Effector memory CD4-positive, alpha-beta T cell (primary cell): ENCODE data around the gene CHTF18.
"Not testable (repeated sequence)": the region's sequence is repeated elsewhere in the genome, so short reads cannot be mapped to it uniquely, and the experiment has no call there.

Experiments
- DNase-seq, 3 donors: peaks; one replicate each; pipeline ENCODE4 v3.0.0-alpha.2; 2020
- H3K27ac ChIP-seq: 2 replicates; pipeline ENCODE4 v1.7.0; 2013; ENCODE audit warnings: mild to moderate bottlenecking, low read length, moderate library complexity; ENCODE audit not compliant: insufficient read depth, poor library complexity, severe bottlenecking
- H3K27me3 ChIP-seq: replicated peaks from 2 replicates; pipeline ENCODE4 v1.7.0; 2013; ENCODE audit warnings: mild to moderate bottlenecking, low read length; ENCODE audit not compliant: insufficient read depth, control insufficient read depth, poor library complexity, severe bottlenecking
- H3K36me3 ChIP-seq: 2 replicates; pipeline ENCODE4 v1.7.0; 2013; ENCODE audit warnings: mild to moderate bottlenecking, low read length, moderate library complexity; ENCODE audit not compliant: control insufficient read depth, insufficient read depth
- H3K4me1 ChIP-seq: 2 replicates; pipeline ENCODE4 v1.7.0; 2013; ENCODE audit warnings: low read length, mild to moderate bottlenecking; ENCODE audit not compliant: control insufficient read depth, insufficient read depth, poor library complexity, severe bottlenecking
- H3K4me3 ChIP-seq: 2 replicates; pipeline ENCODE4 v1.7.0; 2013; ENCODE audit warnings: low read length, low read depth, mild to moderate bottlenecking; ENCODE audit not compliant: insufficient read depth, poor library complexity, severe bottlenecking
- H3K9me3 ChIP-seq: 2 replicates; pipeline ENCODE4 v1.7.0; 2013; ENCODE audit warnings: mild to moderate bottlenecking, low read length, moderate library complexity; ENCODE audit not compliant: control insufficient read depth

CHTF18 gene

GRCh38 chr16:747978-748746, 40.3 kb upstream of the CHTF18 start:
- Histone ChIP-seq H3K9me3 (no peaks in the 10 kb centered on the region), H3K36me3 (no peaks in the 10 kb centered on the region), H3K4me3 (no peak overlapping the region), H3K4me1 (no peaks in the 10 kb centered on the region), H3K27ac (no peak overlapping the region), H3K27me3 (no peaks in the 10 kb centered on the region)
- DNase-seq, result no peak

- Histone ChIP-seq H3K9me3 (no peaks in the 10 kb centered on the region), H3K4me3 (no peak overlapping the region), H3K4me1 (no peaks in the 10 kb centered on the region), H3K36me3 (no peaks in the 10 kb centered on the region), H3K27ac (no peak overlapping the region), H3K27me3 (no peaks in the 10 kb centered on the region)
- no peak for DNase-seq
Observed at GRCh38 chr16:749010-749409, 39.4 kb upstream of the CHTF18 start.

GRCh38 chr16:750485-750884, 37.9 kb upstream of the CHTF18 start:
- Histone ChIP-seq H3K4me3 (no peak overlapping the region), H3K27me3 (no peaks in the 10 kb centered on the region)

GRCh38 chr16:751152-752006, 37.0 kb upstream of the CHTF18 start:
- Histone ChIP-seq H3K4me1 (no peaks in the 10 kb centered on the region), H3K27ac (no peak overlapping the region), H3K4me3 (no peak overlapping the region)

More at GRCh38 chr16:750485-750884, 37.9 kb upstream of the CHTF18 start:
- H3K27ac ChIP-seq, result no peak overlapping the region
- H3K4me1 ChIP-seq, result no peaks in the 10 kb centered on the region
- H3K36me3 ChIP-seq, result no peaks in the 10 kb centered on the region
- DNase-seq, result no peak
- H3K9me3 ChIP-seq, result no peaks in the 10 kb centered on the region

DNA sequence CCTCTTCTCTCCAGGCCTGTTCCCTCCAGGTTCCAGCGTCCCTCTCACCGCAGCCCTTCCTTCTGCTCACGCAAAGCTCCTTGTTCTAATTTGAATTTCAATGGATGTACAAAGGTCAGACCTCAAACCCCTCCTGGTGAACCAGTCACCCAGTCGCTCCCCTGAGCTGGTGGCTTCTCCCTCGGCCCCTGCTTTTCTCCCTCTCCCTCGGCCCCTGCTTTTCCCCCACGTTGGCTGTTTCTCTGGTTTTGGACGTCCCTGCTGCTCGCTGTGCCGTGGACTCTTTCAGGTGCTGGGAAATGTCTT, 36.5 kb upstream of the CHTF18 start:
- no peaks in the 10 kb centered on the region for H3K9me3 ChIP-seq
- H3K36me3 ChIP-seq, result no peaks in the 10 kb centered on the region
- DNase-seq, result no peak
- H3K4me3 ChIP-seq, result no peak overlapping the region
- no peak overlapping the region for H3K27ac ChIP-seq
- no peaks in the 10 kb centered on the region for H3K4me1 ChIP-seq
- H3K27me3 ChIP-seq, result no peaks in the 10 kb centered on the region

More at GRCh38 chr16:751152-752006, 37.0 kb upstream of the CHTF18 start:
- Histone ChIP-seq H3K9me3 (no peaks in the 10 kb centered on the region), H3K36me3 (no peaks in the 10 kb centered on the region), H3K27me3 (no peaks in the 10 kb centered on the region)
- no peak for DNase-seq

GRCh38 chr16:754121-754607, 34.3 kb upstream of the CHTF18 start:
- not testable (repeated sequence) for DNase-seq, H3K36me3 ChIP-seq, H3K4me3 ChIP-seq, H3K27ac ChIP-seq, H3K4me1 ChIP-seq, H3K27me3 ChIP-seq, H3K9me3 ChIP-seq

DNA sequence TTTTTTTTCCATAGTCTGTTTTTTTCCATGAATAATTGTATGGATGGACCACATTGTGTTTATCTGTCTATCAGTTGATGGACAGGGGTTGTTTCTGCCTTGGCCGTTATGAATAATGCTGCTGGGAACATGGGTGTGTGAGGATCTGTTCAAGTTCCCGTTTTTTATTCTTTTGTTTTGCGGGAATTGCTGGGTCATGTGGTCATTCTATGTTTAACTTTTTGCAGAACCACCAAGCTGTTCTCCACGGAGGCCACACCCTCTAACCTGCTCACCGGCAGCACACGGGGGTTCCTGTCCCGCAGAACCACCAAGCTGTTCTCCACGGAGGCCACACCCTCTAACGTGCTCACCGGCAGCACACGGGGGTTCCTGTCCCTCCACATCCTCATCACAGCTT, 33.8 kb upstream of the CHTF18 start:
- no peaks in the 10 kb centered on the region for H3K9me3 ChIP-seq
- no peak overlapping the region for H3K4me3 ChIP-seq
- H3K36me3 ChIP-seq, result no peaks in the 10 kb centered on the region
- H3K27me3 ChIP-seq, result no peaks in the 10 kb centered on the region
- no peak for DNase-seq
- no peaks in the 10 kb centered on the region for H3K4me1 ChIP-seq
- no peak overlapping the region for H3K27ac ChIP-seq

DNA sequence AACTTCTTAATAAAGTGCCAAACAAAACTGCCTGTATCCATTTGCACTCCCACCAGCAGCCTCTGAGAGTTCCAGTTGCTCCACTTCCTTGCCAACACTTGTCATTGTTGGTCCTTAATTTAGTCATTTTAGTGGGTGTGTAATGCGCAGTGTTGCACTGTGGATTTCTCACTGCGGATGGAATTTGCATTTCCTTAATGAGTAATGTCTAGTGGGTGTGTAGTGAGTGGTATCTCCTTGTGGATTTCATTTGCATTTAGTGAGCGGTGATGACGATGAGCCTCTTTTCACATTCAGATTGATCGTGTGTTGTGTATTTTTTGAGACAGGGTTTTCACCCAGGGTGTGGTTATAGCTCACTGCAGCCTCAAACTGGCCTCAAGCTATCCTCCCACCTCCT, 32.0 kb upstream of the CHTF18 start:
- no peaks in the 10 kb centered on the region for H3K27me3 ChIP-seq
- H3K36me3 ChIP-seq, result no peaks in the 10 kb centered on the region
- no peak for DNase-seq
- no peaks in the 10 kb centered on the region for H3K9me3 ChIP-seq
- H3K4me1 ChIP-seq, result no peaks in the 10 kb centered on the region
- no peak overlapping the region for H3K27ac ChIP-seq
- H3K4me3 ChIP-seq, result no peak overlapping the region

DNA sequence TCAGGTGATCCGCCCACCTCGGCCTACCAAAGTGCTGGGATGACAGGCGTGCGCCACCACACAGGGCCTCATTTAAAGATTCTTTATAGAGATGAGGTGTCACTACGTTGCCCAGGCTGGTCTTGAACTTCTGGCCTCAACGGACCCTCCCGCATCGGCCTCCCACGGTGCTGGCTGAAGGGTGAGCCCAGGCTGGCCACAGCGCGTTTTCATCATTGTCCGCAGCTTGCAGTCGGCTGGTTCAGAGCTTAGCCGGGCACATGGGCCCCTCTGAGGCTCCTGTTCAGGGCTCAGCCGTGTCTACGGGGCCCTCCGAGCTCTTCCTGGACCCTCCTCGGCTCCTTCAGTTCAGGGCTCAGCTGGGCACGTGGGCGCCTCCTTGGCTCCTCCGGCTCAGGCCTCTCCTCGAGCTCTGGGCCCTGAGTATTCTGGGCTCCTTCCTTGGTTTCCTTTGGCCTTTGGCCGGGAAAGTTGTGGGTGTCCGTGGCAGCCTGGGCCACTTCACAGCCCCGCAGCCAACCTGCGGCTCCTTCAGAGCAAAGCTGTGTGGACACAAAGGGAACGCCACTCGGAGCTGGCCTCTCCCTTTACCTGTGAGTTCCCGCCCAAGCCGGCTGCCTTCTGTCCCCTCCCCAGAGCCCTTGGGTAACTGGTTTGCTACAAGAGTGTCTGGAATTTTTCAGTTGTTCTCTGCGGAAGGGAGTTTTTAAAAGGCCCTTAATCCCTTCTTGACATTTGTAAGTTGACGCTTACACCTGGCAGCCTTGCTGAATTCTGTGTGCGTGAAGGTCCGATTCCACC, 29.1 kb upstream of the CHTF18 start:
- no peaks in the 10 kb centered on the region for H3K9me3 ChIP-seq
- no peak for DNase-seq
- no peaks in the 10 kb centered on the region for H3K36me3 ChIP-seq
- H3K4me3 ChIP-seq, result no peak overlapping the region
- no peaks in the 10 kb centered on the region for H3K27me3 ChIP-seq
- H3K4me1 ChIP-seq, result no peaks in the 10 kb centered on the region
- H3K27ac ChIP-seq, result no peak overlapping the region
